GM12878 (cell line): Measurements from ENCODE around the gene RAD21L1. TPM values are rescaled to one million over a fixed set of nuclear protein-coding genes. Genes with fewer than 3 reads are reported as not detected.

ENCODE experiments used
- ATAC-seq: fragments of 200-7000 bp; cut with Tn5 transposase; 3 replicates; pipeline ENCODE4 v1.9.1; 2020; ENCODE audit warnings: mild to moderate bottlenecking, moderate library complexity
- BruUV-seq: library from RNA; stranded (reverse); fragments of 400-500 nt; replicated peaks from 2 replicates; lab custom pipeline; 2021; lab: Mats Ljungman, UMichigan
- CTCF ChIA-PET: fragments of 300-600 bp; sonication (Branson Sonifier 250); formaldehyde crosslinking; extraction: SDS; loops from one replicate; lab custom pipeline; 2021; ENCODE audit warnings: inconsistent platforms; lab: Yijun Ruan, JAX
- POLR2A ChIA-PET: fragments of 350-600 bp; formaldehyde crosslinking; extraction: SDS; loops from one replicate; lab custom pipeline; 2021; ENCODE audit warnings: inconsistent platforms; lab: Charles Lee
- RAD21 ChIA-PET: fragments of 300-600 bp; sonication (Branson Sonifier 250); formaldehyde crosslinking; loops from one replicate; lab custom pipeline; 2023; ENCODE audit warnings: antibody characterized with exemption; ENCODE audit not compliant: unreplicated experiment; lab: Charles Lee
- SMC1A ChIA-PET: fragments of 300-600 bp; sonication (Branson Sonifier 250); formaldehyde crosslinking; loops from one replicate; lab custom pipeline; 2023; ENCODE audit not compliant: unreplicated experiment, uncharacterized antibody; lab: Charles Lee
- DNase-seq: peaks from one replicate; pipeline ENCODE4 v3.0.0-alpha.2; 2011; ENCODE audit warnings: low read depth, low spot score
- FAIRE-seq: peaks from 3 replicates; lab custom pipeline; 2011; peaks lifted over from hg19 to GRCh38; lab: Jason Lieb, UNC
- H2AFZ ChIP-seq: 2 replicates; pipeline ENCODE4 v1.6.0; 2011; ENCODE audit warnings: low read depth, low read length, control low read depth; ENCODE audit not compliant: control insufficient read depth
- H3K27ac ChIP-seq: 2 replicates; pipeline ENCODE4 v1.5.1; 2011; ENCODE audit warnings: control low read depth; ENCODE audit not compliant: control insufficient read depth, insufficient read depth
- H3K27me3 ChIP-seq, 2 experiments: replicated peaks in 1 of 2; 2 replicates each; pipeline versions ENCODE4 v1.6.0 to v1.6.1; 2011; ENCODE audit warnings: low read length in 1 of 2; ENCODE audit not compliant: control insufficient read depth in 2 of 2, insufficient read depth in 2 of 2
- H3K36me3 ChIP-seq, 2 experiments: 2 replicates each; pipeline ENCODE4 v1.5.1; 2011; ENCODE audit warnings: low read length in 1 of 2; ENCODE audit not compliant: control insufficient read depth in 2 of 2, insufficient read depth in 2 of 2
- H3K4me1 ChIP-seq: 2 replicates; pipeline ENCODE4 v1.6.1; 2011; ENCODE audit warnings: mild to moderate bottlenecking, low read length, moderate library complexity, mixed read lengths; ENCODE audit not compliant: control insufficient read depth, insufficient read depth
- H3K4me2 ChIP-seq: 2 replicates; pipeline ENCODE4 v1.6.0; 2011; ENCODE audit warnings: control low read depth; ENCODE audit not compliant: control insufficient read depth, insufficient read depth
- H3K4me3 ChIP-seq: fragments of 200-600 bp; sonication (generic); 2 replicates; pipeline ENCODE4 v1.5.1; 2016
- H3K79me2 ChIP-seq: 2 replicates; pipeline ENCODE4 v1.6.0; 2011; ENCODE audit warnings: low read length; ENCODE audit not compliant: control insufficient read depth, insufficient read depth
- H3K9ac ChIP-seq: 2 replicates; pipeline ENCODE4 v1.8.0; 2011; ENCODE audit warnings: low read length, control low read depth, mixed read lengths; ENCODE audit not compliant: control insufficient read depth, insufficient read depth
- H3K9me3 ChIP-seq: replicated peaks from 3 replicates; pipeline ENCODE4 v1.5.1; 2011; ENCODE audit warnings: mild to moderate bottlenecking, low read length; ENCODE audit not compliant: control insufficient read depth, insufficient read depth
- H4K20me1 ChIP-seq: 2 replicates; pipeline ENCODE4 v1.6.0; 2011; ENCODE audit not compliant: control insufficient read depth, insufficient read depth
- BMI1 ChIP-seq: fragments of 450-650 bp; IDR thresholded peaks from 2 replicates; pipeline ENCODE4 v1.6.1; 2016; ENCODE audit warnings: mild to moderate bottlenecking, moderate library complexity, borderline replicate concordance
- CHD1 ChIP-seq: IDR thresholded peaks from 2 replicates; pipeline ENCODE4 v1.6.1; 2012; ENCODE audit warnings: low read depth, low read length, improper control_type of control experiment
- CREB1 ChIP-seq: IDR thresholded peaks from 2 replicates; pipeline ENCODE4 v1.6.1; 2012; ENCODE audit warnings: low read depth, mild to moderate bottlenecking, inconsistent platforms
- HCFC1 ChIP-seq: fragments of 150-350 bp; IDR thresholded peaks from 2 replicates; pipeline ENCODE4 v1.6.1; 2014; ENCODE audit warnings: low read length
- HDAC6 ChIP-seq: fragments of 200-600 bp; sonication (generic); IDR thresholded peaks from one replicate; pipeline ENCODE4 v1.8.0; 2017; ENCODE audit warnings: antibody characterized with exemption; ENCODE audit not compliant: unreplicated experiment
- MTA3 ChIP-seq: IDR thresholded peaks from 2 replicates; pipeline ENCODE4 v1.6.1; 2012; ENCODE audit warnings: low read length, inconsistent platforms, borderline replicate concordance
- POU2F2 ChIP-seq: IDR thresholded peaks from 3 replicates; pipeline ENCODE4 v1.6.1; 2011; ENCODE audit warnings: low read depth, mild to moderate bottlenecking, low read length, borderline replicate concordance
- RAD51 ChIP-seq: fragments of 450-650 bp; IDR thresholded peaks from 2 replicates; pipeline ENCODE4 v1.6.1; 2016; ENCODE audit warnings: moderate library complexity, mild to moderate bottlenecking, inconsistent platforms
- SMC3 ChIP-seq: IDR thresholded peaks from 2 replicates; pipeline ENCODE4 v1.6.1; 2011; ENCODE audit warnings: low read length, improper control_type of control experiment, borderline replicate concordance
- STAT3 ChIP-seq: IDR thresholded peaks from 2 replicates; pipeline ENCODE4 v1.6.1; 2011; ENCODE audit warnings: low read depth, low read length, improper control_type of control experiment
- ZNF622 ChIP-seq: fragments of 450-650 bp; IDR thresholded peaks from 2 replicates; pipeline ENCODE4 v1.6.1; 2017; ENCODE audit warnings: mild to moderate bottlenecking, inconsistent platforms
- WGBS: methylation state at CpG from one replicate; pipeline ENCODE4 v1.1.6; 2016; ENCODE audit warnings: low lambda C conversion rate; ENCODE audit not compliant: insufficient replicate concordance, insufficient coverage; ENCODE audit errors: missing lambda C conversion rate; 5-methylcytosine and 5-hydroxymethylcytosine counted together
- in situ Hi-C: fragments of 300-500 bp; cut with MboI; formaldehyde crosslinking; loops from 9 replicates; pipeline ENCODE4 v1.14.3; 2018; ENCODE audit warnings: mixed read lengths
- intact Hi-C: fragments of 100-400 bp; cut with micrococcal nuclease; formaldehyde crosslinking; loops from one replicate; pipeline ENCODE4 v1.14.2; 2022; ENCODE audit not compliant: unreplicated experiment
- polyA plus RNA-seq, 11 experiments: library from polyadenylated mRNA; depleted of rRNA in 4 of 11; unstranded in 6 of 11; stranded (reverse) in 5 of 11; fragments of >200 nt; fragmentation: Nextera tagmentation in 4 of 11; fragmentation: Illumina TruSeq in 1 of 11; extraction: Ambion mirVana in 4 of 11; extraction: Trizol in 1 of 11; gene quantifications; 1 replicate in 1 of 11; 2 replicates in 10 of 11; pipeline versions ENCODE4 v1.2.1 to v1.2.3, GENCODE V29; 2011 to 2016; ENCODE audit warnings: inconsistent platforms in 2 of 11, missing spikeins in 2 of 11, low read depth in 1 of 11
- total RNA-seq, 4 experiments: library from RNA; depleted of rRNA in 3 of 4; stranded (reverse); fragments of >200 nt in 3 of 4; fragmentation: Illumina TruSeq in 1 of 4; extraction: Trizol in 1 of 4; gene quantifications; 2 replicates each; pipeline versions ENCODE4 v1.2.1 to v1.2.3, GENCODE V29; 2013 to 2021

RAD21L1 gene
- total and polyA plus RNA-seq, 10 of the 15 experiments (the other 5 are each of a cell fraction or from before 2014, with no cell fraction given): not detected

GRCh38 chr20:1254254-1254653 lies 28.4 kb downstream of the RAD21L1 start (continued):
- TF ChIP-seq POU2F2: no peak
- TF ChIP-seq HCFC1: no peak
- no peak for TF ChIP-seq MTA3

- ATAC-seq (no peak), FAIRE-seq (no peak), DNase-seq (no peak)
- Histone ChIP-seq H3K9ac (no peak overlapping the region), H3K4me1 (no peaks in the 10 kb centered on the region), H3K27ac (no peak overlapping the region), H3K4me2 (no peak overlapping the region), H3K36me3 (no peaks in the 10 kb centered on the region), H3K79me2 (no peaks in the 10 kb centered on the region), H2AFZ (no peak overlapping the region), H4K20me1 (no peaks in the 10 kb centered on the region), H3K27me3 (no peaks in the 10 kb centered on the region; a peak in 2 of 4 replicates), H3K9me3 (no peaks in the 10 kb centered on the region), H3K4me3 (no peak overlapping the region)
- TF ChIP-seq SMC3: no peak
- TF ChIP-seq ZNF622: no peak
- TF ChIP-seq HDAC6: no peak
- no peak for TF ChIP-seq CREB1
- no peak for TF ChIP-seq STAT3
- TF ChIP-seq BMI1: no peak
- TF ChIP-seq CHD1: no peak
- TF ChIP-seq RAD51: no peak
- in situ Hi-C loops (no loop called here), intact Hi-C loops (no loop called here)
- BruUV-seq: no TSS peak
- ChIA-PET RAD21 (no interaction called here), SMC1A (interaction anchor here (0.6 kb wide), 1 partner anchor 455 kb away, joined by 3 read pairs; no protein-coding TSS in a partner anchor), CTCF (no interaction called here), POLR2A (no interaction called here)
- whole genome bisulfite sequencing: 82% methylated on average over 2 of the region's 2 CpGs
These were observed 29.8 kb downstream of the RAD21L1 start for GRCh38 chr20:1255675-1256074.
